Fibroblast of upper back skin (primary cell): Measurements from ENCODE around the gene VWA1.
A peak's percentile ranks its signal among the peaks of the same experiment; 100 is the strongest.
"Not testable (repeated sequence)": the region's sequence is repeated elsewhere in the genome, so short reads cannot be mapped to it uniquely, and the experiment has no call there.

Experiments used
- DNase-seq: peaks from one replicate; pipeline ENCODE4 v3.0.0-alpha.2; 2013

VWA1 gene

GRCh38 chr1:1437033-1437903, 1.8 kb downstream of the VWA1 start:
- DNase-seq: no peak

GRCh38 chr1:1437904-1438376, 2.5 kb downstream of the VWA1 start:
- no peak for DNase-seq

- no peak for DNase-seq
These were observed 3.3 kb downstream of the VWA1 start for GRCh38 chr1:1438531-1439381.

GRCh38 chr1:1439546-1440261, 4.2 kb downstream of the VWA1 start:
- no peak for DNase-seq

DNA sequence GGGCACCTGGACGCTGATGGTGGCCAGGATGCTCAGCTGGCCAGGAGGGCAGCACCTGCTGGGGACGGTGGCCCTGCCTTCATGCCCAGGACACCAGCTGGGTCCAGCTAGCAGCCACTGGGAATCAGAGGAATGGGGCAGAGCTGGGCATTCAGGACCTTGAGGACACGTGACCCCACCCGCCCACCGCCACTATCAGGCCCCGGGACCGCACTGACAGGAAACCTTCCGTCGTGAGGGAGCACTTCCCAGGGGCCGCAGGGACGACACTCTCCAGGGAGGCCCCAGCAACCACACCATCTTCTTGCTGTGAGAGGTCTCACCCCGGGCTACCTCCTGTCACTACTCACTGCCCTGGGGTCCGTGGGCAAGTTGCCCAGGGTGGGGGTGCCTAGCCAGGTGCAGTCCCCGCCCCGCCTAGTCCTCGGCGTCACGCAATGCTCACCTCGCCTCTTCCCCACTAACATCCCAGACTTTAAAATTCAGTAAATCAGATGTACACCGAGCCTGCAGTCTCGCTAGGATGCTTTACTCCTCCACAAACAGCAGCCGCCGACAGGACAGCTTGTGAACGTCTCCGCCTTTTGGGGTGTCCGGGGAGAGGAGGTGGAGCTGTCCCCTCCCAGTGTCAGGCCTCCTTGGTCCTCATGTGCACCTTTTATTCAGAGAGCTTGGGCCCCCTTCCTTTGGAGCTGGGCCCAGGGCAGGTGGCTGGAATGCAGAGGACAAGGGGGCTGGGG, 4.9 kb downstream of the VWA1 start:
- no peak for DNase-seq

DNA sequence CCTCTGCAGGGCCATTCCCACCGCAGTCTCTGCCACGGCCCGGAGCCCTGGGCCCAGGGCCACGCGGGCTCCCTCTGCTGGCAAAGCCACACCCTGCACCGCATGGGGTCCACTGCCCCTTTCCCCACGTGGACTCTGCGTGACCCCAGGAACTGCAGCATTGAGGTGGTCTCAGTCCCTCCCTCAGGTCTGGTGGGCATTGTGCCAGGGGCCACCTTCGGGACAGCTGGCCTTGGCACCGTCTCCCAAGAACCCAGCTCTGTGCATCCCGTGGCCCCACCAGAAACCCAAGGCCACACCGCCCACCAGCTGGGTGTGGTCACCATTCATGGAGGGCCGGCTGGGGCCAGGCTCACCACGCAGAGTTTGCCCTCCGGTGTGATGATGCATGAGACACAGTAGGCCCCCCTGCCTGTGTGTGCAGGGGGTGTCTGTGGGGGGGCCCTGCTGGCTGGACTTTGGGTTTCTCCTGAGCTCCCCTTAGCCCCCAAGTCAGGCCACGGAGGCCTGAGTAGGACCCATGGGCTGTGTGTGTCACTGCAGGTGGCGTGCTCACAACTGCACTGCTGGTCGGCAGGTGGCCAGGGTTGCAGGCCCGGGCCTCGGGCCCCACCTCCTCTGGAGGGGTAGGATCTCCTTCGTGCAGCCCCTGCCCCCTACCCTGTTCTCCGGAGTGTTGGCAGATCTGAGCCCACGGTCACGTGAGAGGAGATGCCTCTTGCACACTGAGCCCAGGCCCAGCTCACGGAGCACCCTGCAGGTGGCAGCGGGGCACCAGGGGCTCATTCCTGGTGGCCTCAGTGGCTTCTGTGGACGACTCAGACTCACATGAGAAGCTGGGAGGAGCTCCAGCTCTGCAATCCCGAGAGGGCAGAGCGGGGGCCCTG, 5.8 kb downstream of the VWA1 start:
- DNase-seq: peak; percentile 31

GRCh38 chr1:1442069-1442770, 6.7 kb downstream of the VWA1 start:
- DNase-seq: no peak

- not testable (repeated sequence) for DNase-seq
These were observed 11.1 kb downstream of the VWA1 start for GRCh38 chr1:1446631-1447030.

GRCh38 chr1:1449099-1449739, 13.7 kb downstream of the VWA1 start, which contains the start of gene ATAD3C:
ATAD3C (plus strand) TSS chr1:1449689; CDS start chr1:1450684, 995 bp downstream.
- no peak for DNase-seq

GRCh38 chr1:1450616-1451015, 15.1 kb downstream of the VWA1 start:
- not testable (repeated sequence) for DNase-seq

GRCh38 chr1:1451696-1452364, 16.3 kb downstream of the VWA1 start:
- DNase-seq: no peak

- DNase-seq: not testable (repeated sequence)
These were observed 16.9 kb downstream of the VWA1 start for GRCh38 chr1:1452365-1452739.

GRCh38 chr1:1452882-1453281, 17.4 kb downstream of the VWA1 start:
- no peak for DNase-seq

GRCh38 chr1:1454286-1455056, 19.0 kb downstream of the VWA1 start:
- DNase-seq: not testable (repeated sequence)

GRCh38 chr1:1455366-1455884, 19.9 kb downstream of the VWA1 start:
- DNase-seq: no peak

- not testable (repeated sequence) for DNase-seq
These were observed 20.4 kb downstream of the VWA1 start for GRCh38 chr1:1455934-1456333.

- not testable (repeated sequence) for DNase-seq
These were observed 21.3 kb downstream of the VWA1 start for GRCh38 chr1:1456683-1457255.

DNA sequence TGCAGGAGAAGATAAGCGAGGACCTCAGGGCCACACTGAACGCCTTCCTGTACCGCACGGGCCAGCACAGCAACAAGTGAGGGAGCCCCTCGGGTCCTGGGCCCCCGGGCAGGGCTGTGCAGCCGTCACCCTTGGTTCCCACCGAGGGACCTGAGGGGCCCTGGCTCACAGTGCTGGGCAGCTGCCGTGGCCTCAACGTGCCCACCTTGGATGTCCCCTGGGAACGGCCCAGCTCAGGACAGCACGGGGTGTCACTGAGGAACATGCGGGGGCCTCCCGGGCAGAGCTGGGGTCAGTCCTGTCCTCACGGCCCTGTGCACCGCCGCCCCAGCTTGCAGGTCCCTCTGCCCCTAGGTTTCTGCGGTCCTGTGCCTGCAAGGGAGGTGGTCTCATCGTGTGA, 23.7 kb downstream of the VWA1 start:
- DNase-seq: not testable (repeated sequence)
